Smooth muscle cell (in vitro differentiated cells): ENCODE results near the gene NANP. TPM values are rescaled to one million over a fixed set of nuclear protein-coding genes. Genes with fewer than 3 reads are reported as not detected.

ENCODE experiments used
- DNase-seq: peaks from one replicate; lab custom pipeline; 2025; ENCODE audit not compliant: unreplicated experiment; lab: John Stamatoyannopoulos, UW
- H2AFZ ChIP-seq: fragments of 200-600 bp; sonication (generic); 2 replicates; pipeline ENCODE4 v1.6.0; 2016; ENCODE audit warnings: antibody characterized with exemption, low read depth, mild to moderate bottlenecking
- H3F3A ChIP-seq: fragments of 200-600 bp; sonication (generic); 2 replicates; pipeline ENCODE4 v1.6.0; 2017; ENCODE audit warnings: antibody characterized with exemption, low read depth
- H3K27ac ChIP-seq: fragments of 200-600 bp; sonication (generic); 2 replicates; pipeline ENCODE4 v1.5.1; 2016; ENCODE audit warnings: low read depth, mild to moderate bottlenecking
- H3K27me3 ChIP-seq: fragments of 200-600 bp; sonication (generic); 2 replicates; pipeline ENCODE4 v1.6.1; 2016; ENCODE audit warnings: low read depth, mild to moderate bottlenecking
- H3K36me3 ChIP-seq: fragments of 200-600 bp; sonication (generic); 2 replicates; pipeline ENCODE4 v1.5.1; 2016; ENCODE audit warnings: low read depth
- H3K4me1 ChIP-seq: fragments of 200-600 bp; sonication (generic); 2 replicates; pipeline ENCODE4 v1.5.1; 2016; ENCODE audit warnings: low read depth
- H3K4me2 ChIP-seq: fragments of 200-600 bp; sonication (generic); 2 replicates; pipeline ENCODE4 v1.6.0; 2016; ENCODE audit warnings: mild to moderate bottlenecking
- H3K4me3 ChIP-seq: fragments of 200-600 bp; sonication (generic); 2 replicates; pipeline ENCODE4 v1.5.1; 2016; ENCODE audit warnings: mild to moderate bottlenecking
- H3K79me2 ChIP-seq: fragments of 200-600 bp; sonication (generic); 2 replicates; pipeline ENCODE4 v1.6.0; 2016; ENCODE audit warnings: low read depth, mild to moderate bottlenecking
- H3K9ac ChIP-seq: fragments of 200-600 bp; sonication (generic); 2 replicates; pipeline ENCODE4 v1.6.0; 2016; ENCODE audit warnings: low read depth
- H3K9me3 ChIP-seq: fragments of 200-600 bp; sonication (generic); replicated peaks from 2 replicates; pipeline ENCODE4 v1.5.1; 2016; ENCODE audit warnings: low read depth
- H4K20me1 ChIP-seq: fragments of 200-600 bp; sonication (generic); 2 replicates; pipeline ENCODE4 v1.6.0; 2016; ENCODE audit warnings: low read depth
- WGBS: methylation state at CpG from one replicate; pipeline ENCODE4 v1.1.7; 2016; ENCODE audit warnings: low lambda C conversion rate; 5-methylcytosine and 5-hydroxymethylcytosine counted together
- polyA plus RNA-seq: library from polyadenylated mRNA; unstranded; fragments of >200 nt; fragmentation: Nextera tagmentation; extraction: Ambion mirVana; gene quantifications from 2 replicates; pipeline ENCODE4 v1.2.1, GENCODE V29; 2016
- total RNA-seq: library from RNA; depleted of rRNA; stranded (reverse); fragments of >200 nt; gene quantifications from 2 replicates; pipeline ENCODE4 v1.2.3, GENCODE V29; 2014
- TF ChIP-seq, protein P1 (sequence below): fragments of 200-600 bp; sonication (generic); IDR thresholded peaks from 2 replicates; pipeline ENCODE4 v1.5.1; 2017; ENCODE audit warnings: borderline replicate concordance, mild to moderate bottlenecking, antibody characterized with exemption; ENCODE audit not compliant: insufficient read depth, poor library complexity, severe bottlenecking

NANP gene
- total and polyA plus RNA-seq, 2 experiments from 2014 or later: 3.6 to 6.5 TPM

DNA sequence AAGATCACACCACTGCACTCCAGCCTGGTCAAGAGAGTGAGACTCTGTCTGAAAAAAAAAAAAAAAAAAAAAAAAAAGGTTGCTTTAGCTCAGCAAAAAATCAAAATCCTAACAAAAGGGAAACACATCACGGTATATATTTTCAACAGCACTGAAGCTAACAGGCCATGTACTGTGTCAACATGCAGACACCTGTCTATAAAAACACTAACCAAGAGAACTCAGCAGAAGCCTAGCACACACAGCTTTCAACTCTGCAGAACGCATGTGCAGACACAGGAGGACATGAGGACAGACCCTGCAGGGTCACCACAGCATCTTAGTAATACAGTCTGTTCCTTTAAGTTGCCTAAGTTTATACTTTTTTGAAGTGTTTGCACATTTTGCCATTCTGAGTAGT, 52.0 kb downstream of the NANP start:
- no peak overlapping the region for H3K27ac ChIP-seq
- no peaks in the 10 kb centered on the region for H3K9me3 ChIP-seq
- H3K4me2 ChIP-seq: no peak overlapping the region
- H3K9ac ChIP-seq: no peak overlapping the region
- H4K20me1 ChIP-seq: peaks cover 95% of the 10 kb centered on the region
- TF ChIP-seq, protein P1, sequence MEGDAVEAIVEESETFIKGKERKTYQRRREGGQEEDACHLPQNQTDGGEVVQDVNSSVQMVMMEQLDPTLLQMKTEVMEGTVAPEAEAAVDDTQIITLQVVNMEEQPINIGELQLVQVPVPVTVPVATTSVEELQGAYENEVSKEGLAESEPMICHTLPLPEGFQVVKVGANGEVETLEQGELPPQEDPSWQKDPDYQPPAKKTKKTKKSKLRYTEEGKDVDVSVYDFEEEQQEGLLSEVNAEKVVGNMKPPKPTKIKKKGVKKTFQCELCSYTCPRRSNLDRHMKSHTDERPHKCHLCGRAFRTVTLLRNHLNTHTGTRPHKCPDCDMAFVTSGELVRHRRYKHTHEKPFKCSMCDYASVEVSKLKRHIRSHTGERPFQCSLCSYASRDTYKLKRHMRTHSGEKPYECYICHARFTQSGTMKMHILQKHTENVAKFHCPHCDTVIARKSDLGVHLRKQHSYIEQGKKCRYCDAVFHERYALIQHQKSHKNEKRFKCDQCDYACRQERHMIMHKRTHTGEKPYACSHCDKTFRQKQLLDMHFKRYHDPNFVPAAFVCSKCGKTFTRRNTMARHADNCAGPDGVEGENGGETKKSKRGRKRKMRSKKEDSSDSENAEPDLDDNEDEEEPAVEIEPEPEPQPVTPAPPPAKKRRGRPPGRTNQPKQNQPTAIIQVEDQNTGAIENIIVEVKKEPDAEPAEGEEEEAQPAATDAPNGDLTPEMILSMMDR: no peak
- H3K36me3 ChIP-seq: no peaks in the 10 kb centered on the region
- no peaks in the 10 kb centered on the region for H3F3A ChIP-seq
- peaks cover 89% of the 10 kb centered on the region for H3K79me2 ChIP-seq
- H3K4me3 ChIP-seq: no peak overlapping the region
- H2AFZ ChIP-seq: no peak overlapping the region
- WGBS: 92% methylated on average over 2 of the region's 2 CpGs
- DNase-seq: no peak
- no peaks in the 10 kb centered on the region for H3K4me1 ChIP-seq
- no peaks in the 10 kb centered on the region for H3K27me3 ChIP-seq

DNA sequence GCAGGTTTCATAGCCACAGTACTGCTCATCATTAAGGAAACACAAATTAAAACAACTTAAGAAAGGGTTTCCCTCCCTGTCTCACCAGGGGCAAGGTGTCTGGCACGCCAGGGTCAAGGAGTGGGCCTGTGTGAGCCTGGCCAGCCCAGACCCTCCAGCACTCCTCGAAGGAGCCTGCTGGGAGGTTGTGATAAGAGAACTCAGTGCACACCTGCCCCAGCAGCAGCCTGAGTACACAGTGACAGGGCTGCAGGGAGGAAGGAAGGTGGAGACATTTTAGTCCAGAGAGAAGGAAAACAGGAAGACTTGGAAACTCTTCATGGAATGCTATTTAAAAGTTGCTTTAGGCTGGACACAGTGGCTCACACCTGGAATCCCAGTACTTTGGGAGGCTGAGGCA, 52.6 kb downstream of the NANP start:
- Histone ChIP-seq H2AFZ (no peak overlapping the region), H3K36me3 (no peaks in the 10 kb centered on the region), H4K20me1 (peaks cover 95% of the 10 kb centered on the region), H3K9ac (no peak overlapping the region), H3K4me2 (no peak overlapping the region), H3K9me3 (no peaks in the 10 kb centered on the region), H3F3A (no peaks in the 10 kb centered on the region), H3K4me1 (no peaks in the 10 kb centered on the region), H3K27ac (no peak overlapping the region), H3K27me3 (no peaks in the 10 kb centered on the region), H3K79me2 (peaks cover 89% of the 10 kb centered on the region), H3K4me3 (no peak overlapping the region)
- TF ChIP-seq, protein P1: no peak
- no peak for DNase-seq
- WGBS: 84% methylated on average over 2 of the region's 2 CpGs

DNA sequence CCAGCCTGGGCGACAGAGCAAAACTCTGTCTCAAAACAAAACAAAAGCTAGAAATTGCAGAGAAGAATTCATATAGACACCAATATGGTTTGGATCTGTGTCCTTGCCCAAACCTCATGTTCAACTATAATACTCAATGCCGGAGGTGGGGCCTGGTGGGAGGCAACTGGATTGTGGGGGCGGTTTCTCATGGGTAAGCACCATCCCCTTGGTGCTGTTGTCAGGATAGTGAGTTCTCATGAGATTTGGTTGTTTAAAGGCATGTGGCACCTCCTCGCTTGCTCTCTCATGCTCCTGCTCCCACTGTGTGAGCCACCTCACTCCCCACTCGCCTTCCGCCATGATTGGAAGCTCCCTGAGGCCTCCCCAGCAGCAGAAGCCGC, 53.7 kb downstream of the NANP start:
- Histone ChIP-seq H2AFZ (no peak overlapping the region), H3K4me3 (no peak overlapping the region), H3K4me2 (no peak overlapping the region), H3F3A (no peaks in the 10 kb centered on the region), H4K20me1 (peaks cover 96% of the 10 kb centered on the region), H3K27me3 (no peaks in the 10 kb centered on the region), H3K9me3 (no peaks in the 10 kb centered on the region), H3K79me2 (peaks cover 85% of the 10 kb centered on the region), H3K36me3 (no peaks in the 10 kb centered on the region), H3K27ac (no peak overlapping the region), H3K4me1 (no peaks in the 10 kb centered on the region), H3K9ac (no peak overlapping the region)
- TF ChIP-seq, protein P1: no peak
- DNase-seq: no peak
- 99% methylated on average over 7 of the region's 7 CpGs for WGBS

DNA sequence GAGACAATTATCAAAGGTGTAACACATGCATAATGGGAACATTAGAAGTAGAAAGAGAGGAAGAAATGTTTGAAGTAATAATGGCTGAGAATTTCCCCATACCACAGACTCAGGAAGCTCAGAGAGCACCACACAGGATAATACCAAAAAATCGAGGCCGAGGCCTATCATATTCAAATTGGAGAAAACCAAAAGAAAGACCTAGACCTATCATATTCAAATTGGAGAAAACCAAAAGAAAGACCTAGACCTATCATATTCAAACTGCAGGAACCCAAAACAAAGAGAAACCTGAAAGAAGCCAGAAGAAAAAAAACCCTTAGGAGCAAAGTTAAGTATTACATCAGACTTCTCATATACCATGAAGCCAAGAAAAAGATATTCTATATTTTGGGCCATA, 56.5 kb downstream of the NANP start:
- Histone ChIP-seq H2AFZ (no peak overlapping the region), H3K27ac (no peak overlapping the region), H3K9me3 (no peaks in the 10 kb centered on the region), H4K20me1 (peaks cover 78% of the 10 kb centered on the region), H3K27me3 (no peaks in the 10 kb centered on the region), H3K4me2 (no peak overlapping the region), H3K9ac (no peak overlapping the region), H3K4me3 (no peak overlapping the region), H3F3A (no peaks in the 10 kb centered on the region), H3K4me1 (no peaks in the 10 kb centered on the region), H3K79me2 (peaks cover 84% of the 10 kb centered on the region), H3K36me3 (no peaks in the 10 kb centered on the region)
- WGBS: 100% methylated on average over 2 of the region's 2 CpGs
- DNase-seq: no peak
- TF ChIP-seq, protein P1: no peak
